Measurements from ENCODE around the gene CBX5. TPM values are rescaled to one million over a fixed set of nuclear protein-coding genes. Genes with fewer than 3 reads are reported as not detected.
A peak's percentile ranks its signal among the peaks of the same experiment; 100 is the strongest.
"Not testable (repeated sequence)": the region's sequence is repeated elsewhere in the genome, so short reads cannot be mapped to it uniquely, and the experiment has no call there.

Gene CBX5
- 41.5 and 49.4 TPM in 2 replicates for total RNA-seq

DNA sequence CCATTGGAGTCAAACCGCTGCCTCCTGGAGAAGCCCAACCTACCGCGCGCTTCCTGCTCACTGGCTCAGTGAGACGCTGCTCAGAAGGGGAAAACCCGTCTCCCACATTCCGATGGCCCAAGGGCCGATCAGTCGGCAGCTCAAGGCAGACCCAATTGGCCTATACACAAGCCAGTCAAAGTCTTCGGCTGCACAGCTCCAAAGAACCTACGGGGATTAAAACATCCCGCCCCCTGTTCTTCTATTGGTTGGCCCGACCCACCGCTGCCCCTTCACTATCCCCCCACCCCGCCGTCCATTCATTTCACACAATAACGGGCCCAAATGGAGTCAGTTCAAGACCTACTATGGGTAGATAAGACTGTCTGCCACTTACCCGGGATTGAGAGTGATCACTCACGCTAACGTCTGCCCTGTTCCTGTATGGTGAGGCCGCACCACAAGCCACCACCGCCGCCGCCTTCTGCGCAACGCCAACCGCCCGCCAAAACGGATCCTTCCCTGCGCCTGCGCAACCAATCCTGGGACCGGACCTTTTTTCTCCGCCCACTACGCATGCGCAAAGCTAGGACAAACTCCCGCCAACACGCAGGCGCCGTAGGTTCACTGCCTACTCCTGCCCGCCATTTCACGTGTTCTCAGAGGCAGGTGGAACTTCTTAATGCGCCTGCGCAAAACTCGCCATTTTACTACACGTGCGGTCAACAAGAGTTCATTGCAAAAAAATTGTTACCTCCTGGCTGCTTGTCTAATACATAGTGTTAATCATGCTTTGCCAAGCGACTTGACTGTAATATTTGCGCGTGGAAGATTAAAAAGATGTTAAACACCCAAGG lies at the start of gene CBX5:
Gene CBX5, minus strand, starts transcription at position 491 of the 836 bp plus-strand sequence. CDS start 22,472 bp downstream, outside the sequence.
- peak; percentile 98 for DNase-seq (ENCODE audit: extremely low read depth, low read depth, low spot score)

DNA sequence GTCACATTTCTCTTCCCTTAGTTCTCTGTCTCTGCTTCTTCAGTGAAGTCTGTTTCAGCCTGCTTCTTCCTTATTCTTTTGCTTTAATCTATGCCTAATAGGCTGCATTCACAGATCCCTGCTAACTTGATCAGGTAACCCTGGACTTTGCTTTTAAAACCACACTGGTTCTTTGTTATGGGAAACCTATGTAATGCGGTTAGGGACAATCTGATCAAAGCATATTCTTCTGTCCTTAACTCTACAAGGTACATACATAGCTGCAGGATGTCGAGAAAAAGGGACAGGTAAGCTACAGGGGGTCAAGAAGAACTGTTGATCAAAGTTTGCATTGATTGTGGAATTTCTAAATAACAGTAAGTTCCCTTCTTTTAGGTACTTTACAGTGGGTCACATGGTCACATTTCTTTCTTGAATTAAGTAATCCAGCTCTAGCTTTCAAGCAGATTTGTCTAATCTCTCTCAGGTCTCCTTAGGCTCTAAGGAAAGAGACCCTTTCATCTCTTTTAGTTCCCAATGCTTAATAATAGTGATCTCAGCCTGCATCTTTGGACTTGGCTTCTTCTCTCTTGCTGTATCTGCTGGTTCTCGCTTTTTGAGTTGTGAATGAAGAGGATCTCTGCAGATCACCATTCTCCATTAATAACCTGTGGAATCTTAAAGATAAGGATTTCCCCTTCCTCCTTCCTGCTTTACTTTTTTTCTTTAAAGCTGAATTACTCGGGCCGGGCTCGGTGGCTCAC lies 48.8 kb upstream of the CBX5 start:
- DNase-seq (ENCODE audit: extremely low read depth, low read depth, low spot score) = no peak

DNA sequence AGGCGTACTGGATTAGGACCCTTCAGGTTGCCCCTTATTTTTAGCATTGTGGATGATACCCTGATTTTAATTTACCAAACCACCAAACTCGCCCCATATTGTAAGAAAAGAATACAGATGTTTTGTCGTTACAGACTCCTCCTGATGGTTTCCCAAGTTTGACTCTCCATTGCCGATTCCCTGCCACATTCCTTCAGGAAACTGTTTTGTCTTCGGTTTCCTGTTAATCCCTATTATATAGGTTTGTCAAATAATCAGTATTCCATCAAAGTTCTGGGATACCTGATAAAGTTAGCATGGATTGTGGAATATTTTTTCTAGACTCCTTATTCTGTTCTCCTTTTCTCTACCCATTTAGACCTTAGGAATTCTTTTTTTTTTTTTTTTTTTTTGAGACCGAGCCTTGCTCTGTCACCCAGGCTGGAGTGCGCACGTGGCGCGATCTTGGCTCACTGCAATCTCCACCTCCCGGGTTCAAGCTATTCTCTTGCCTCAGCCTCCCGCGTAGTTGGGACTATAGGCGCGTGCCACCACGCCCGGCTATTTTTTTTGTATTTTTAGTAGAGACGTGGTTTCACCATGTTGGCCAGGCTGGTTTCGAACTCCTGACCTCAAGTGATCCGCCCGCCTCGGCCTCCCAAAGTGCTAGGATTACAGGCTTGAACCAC lies 45.7 kb upstream of the CBX5 start:
- DNase-seq (ENCODE audit: extremely low read depth, low read depth, low spot score) = not testable (repeated sequence)

DNA sequence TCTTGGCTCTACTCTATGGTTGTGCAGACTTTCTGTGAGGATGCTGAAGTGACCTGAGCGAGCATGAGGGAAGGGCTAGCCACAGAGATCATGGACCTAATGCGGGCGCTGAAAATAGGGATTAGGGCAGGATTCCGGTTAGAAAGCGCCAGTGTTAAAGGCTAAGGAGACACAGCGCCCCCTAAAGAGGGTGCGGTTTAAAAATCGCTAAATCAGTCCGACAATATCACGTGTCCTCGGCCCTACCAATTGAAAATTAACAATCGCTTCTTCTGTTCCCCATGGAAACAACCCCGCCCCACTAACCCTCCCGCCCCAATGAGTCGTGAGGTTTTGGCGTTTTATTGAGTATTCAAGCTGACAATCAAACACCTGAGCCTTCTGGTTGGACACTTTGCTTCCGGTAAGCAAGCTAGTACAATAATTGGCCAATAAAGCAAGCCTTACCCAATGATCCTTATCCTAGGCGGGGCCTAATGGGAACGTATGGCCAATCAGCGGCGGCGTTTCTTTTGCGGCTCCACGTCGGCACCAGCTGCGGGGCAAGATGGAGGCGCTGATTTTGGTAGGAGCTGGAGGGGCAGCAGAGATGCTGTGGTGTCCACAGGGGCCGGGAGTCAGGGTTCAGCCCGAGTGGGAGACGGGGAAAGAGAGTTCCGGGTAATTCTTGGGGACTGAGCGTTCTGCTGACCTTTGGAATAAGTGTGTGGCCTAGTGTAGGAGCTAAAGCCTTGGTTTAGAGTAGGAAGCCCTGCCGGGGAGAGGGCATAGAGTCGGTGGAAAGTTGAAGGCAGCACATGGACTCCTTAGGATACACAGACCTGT lies 44.9 kb upstream of the CBX5 start, which contains the start of gene COPZ1:
Gene COPZ1, plus strand, starts transcription at position 515 of the 825 bp plus-strand sequence. Its CDS starts 33 bp downstream, at position 548.
- DNase-seq (ENCODE audit: extremely low read depth, low read depth, low spot score) = peak; percentile 98

DNA sequence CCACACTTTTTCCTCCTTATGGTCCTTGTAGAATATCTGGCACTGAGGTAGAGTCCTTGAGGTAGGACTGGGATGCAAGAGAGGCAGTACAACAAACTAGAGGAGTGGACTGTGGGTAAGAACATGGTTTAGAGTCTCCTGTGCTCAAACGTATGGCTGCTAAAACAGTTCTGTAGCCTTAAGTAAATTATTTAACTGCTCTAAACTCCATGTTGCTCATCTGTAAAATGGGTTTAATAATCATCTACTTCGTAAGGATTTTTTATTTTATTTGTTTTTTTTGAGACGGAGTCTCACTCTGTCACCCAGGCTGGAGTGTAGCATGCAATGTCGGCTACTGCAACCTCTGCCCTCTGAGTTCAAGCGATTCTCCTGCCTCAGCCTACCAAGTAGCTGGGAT lies 41.4 kb upstream of the CBX5 start:
- no peak for DNase-seq (ENCODE audit: extremely low read depth, low read depth, low spot score)

DNA sequence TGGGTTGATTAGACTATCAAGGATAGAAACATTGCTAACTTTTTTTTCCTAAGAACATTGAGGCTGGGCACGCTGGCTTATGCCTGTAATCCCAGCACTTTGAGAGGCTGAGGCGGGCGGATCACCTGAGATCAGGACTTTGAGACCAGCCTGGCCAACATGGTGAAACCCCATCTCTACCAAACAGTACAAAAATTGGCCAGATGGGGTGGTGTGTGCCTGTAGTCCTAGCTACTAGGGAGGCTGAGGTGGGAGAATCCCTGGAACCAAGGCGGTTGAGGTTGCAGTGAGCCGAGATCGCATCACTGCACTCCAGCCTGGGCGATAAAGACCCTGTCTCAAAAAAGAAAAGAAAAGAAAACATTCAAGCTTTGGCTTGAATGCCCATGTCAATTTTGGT lies 32.4 kb upstream of the CBX5 start:
- not testable (repeated sequence) for DNase-seq (ENCODE audit: extremely low read depth, low read depth, low spot score)

DNA sequence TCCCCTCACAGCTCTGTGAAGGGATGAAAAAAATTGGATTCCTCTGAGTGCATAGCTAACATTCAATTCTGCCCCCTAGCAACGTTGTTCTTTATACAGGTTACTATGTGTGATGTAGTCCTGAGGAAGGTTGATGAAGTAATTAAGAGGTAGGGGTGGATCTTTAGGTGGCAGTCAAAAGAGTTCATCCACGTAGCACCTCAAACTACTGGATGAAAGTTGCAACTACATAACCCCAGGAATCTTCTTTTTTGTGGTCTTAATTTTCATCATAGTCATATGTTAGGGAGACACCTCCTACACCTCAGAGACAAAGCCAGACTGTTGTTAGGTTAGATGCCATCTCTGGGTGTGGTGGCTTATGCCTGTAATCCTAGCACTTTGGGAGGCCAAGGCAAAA lies 31.1 kb upstream of the CBX5 start:
- DNase-seq (ENCODE audit: extremely low read depth, low read depth, low spot score) = no peak

DNA sequence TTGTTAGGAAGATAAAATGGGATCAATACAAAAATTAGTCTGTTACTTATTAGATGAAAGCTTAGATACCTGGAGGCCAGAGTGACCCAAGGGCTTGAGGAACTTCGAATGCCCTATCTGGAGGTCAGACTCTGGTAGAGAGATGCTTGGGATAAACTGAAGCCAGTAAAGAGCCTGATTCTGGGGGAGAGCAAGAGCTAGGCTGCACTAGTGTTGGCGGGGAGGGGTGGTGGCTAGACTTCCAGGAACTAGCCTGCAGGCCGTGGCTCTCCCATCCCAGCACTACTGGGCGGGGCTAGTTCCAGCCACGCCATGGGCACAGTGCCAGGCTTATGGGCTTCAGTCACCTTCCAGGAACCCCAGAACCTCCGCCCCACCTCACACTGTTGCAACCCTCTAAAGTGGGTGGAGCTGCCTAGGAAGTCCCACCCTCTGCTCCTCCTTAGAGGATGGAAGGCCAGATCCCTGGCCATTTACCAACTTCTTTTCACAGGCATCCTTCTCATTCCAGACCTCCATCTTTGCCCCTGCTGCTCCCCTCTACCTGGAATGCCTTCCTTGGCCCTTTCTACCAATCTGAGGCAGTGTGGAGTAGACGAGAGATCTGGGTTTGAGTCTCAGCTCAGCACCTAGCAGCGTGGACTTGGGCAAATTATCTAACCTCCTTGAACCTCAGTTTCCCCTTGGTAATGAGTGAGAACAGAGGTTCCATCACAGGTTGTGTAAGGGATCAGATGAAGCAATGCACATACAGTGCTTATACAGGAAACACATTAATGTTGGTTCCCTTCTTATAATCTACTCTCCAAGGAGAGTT lies 27.2 kb upstream of the CBX5 start:
- no peak for DNase-seq (ENCODE audit: extremely low read depth, low read depth, low spot score)

DNA sequence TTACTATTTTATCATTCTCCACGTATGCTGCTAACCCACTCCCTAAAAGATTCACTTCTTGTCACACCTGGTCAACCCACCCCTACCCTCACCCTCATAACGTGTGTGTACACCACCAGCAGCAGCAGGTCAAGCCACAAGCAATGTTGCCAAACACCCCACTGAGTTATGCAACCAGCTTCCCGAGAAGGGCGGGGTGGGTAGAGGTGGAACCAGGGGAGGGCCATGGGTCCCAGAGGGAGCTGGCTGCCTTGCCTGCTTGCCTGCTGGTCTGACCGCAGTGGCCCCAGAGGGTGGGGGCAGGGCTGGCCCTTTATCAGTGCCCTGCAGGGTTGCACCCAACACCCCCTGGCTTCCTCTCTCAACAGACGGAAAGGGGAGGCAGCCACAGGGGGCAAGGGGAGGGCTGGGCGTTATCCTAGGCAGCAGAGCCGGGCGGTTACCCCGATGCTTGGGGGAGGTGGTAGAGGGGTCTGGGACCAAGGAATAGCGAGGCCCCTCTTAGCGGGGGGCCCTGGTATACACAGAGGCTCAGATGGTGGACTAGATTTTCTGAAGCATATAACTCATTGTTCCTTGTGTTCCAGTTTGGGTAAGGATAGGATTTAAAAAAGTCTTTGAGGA lies 24.4 kb upstream of the CBX5 start:
- no peak for DNase-seq (ENCODE audit: extremely low read depth, low read depth, low spot score)

DNA sequence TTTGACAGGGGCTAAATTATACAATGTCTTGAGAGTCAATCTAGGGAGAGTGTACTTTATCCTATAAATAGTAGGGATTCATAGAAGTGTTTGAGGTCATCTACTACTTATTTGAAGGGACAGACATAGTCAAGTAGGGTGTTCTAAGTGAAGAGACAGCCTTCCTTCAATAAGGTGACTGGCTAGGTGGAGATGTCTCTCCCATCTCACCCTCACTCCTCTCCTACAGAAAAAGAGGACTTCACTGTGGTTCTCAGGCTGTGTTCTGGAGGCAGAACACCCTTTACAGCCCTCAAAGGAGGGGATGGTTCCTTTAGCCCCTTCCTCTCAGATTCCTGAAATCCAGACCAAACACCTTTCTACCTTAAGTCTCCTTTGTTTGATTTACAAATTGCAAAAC lies 23.7 kb upstream of the CBX5 start:
- DNase-seq (ENCODE audit: extremely low read depth, low read depth, low spot score) = no peak

DNA sequence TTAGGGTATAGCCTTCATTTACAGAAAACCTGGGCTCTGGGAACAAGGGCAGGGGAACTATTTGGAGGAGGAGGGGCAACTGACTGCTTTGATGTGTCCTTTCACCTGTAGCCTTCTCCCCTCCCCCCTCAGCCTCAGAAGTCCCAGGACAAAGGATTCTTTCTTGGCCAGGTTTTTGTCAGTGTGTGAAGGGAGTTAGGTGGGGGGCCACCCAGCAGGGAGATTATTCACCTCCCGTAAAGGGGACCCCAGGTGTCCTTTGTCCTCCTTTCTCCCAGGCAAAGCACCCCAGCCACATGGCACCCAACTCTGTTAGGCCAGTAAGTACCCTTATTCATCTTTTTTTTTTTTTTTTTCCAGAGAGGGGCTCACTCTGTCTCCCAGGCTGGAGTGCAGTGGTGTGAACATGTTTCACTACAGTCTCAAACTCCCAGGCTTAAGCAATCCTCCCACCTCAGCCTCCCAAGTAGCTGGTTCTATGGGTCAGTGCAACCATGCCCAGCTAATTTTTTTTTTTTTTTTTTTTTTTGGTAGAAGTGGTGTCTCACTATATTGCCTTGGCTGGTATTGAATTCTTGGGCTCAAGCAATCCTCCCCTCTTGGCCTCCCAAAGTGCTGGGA lies 21.6 kb upstream of the CBX5 start:
- DNase-seq (ENCODE audit: extremely low read depth, low read depth, low spot score) = no peak

DNA sequence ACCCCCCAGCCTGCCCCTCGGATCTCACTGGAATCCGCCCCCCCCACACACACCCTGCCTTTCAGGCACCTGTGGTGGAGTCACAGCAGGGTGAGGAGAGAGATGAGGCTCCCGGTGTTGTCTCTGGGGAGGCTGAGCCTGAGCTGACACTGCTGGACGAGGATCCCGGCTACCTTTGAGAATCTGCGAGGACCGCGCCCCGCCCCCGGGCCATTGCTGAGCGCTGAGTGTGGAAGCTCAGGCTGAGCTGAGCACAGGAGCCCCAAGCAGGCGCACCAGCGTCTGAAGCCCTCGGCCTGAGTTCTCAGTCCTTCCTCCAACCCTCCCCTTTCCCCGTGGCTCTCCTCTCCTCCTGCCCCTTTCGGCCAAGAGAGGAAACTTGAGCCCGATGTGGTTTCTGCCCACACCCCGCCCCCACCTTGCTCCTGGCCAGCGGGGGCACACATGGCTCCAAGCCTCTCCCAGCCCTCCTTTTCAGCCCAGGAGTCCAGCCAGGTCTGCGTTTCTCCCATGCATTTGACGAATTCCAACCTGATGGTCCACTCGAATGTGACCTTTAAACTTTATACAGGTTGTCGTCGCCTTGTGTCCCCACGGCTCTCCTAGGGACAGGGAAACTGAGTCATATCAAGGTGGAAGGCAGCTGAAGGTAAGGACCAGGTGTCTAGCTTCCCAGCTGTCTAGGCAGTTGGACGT lies 21.0 kb upstream of the CBX5 start, which contains the start of gene NFE2:
Gene NFE2, minus strand, starts transcription at position 284 of the 696 bp plus-strand sequence. CDS start 5,767 bp downstream, outside the sequence.
- no peak for DNase-seq (ENCODE audit: extremely low read depth, low read depth, low spot score)

DNA sequence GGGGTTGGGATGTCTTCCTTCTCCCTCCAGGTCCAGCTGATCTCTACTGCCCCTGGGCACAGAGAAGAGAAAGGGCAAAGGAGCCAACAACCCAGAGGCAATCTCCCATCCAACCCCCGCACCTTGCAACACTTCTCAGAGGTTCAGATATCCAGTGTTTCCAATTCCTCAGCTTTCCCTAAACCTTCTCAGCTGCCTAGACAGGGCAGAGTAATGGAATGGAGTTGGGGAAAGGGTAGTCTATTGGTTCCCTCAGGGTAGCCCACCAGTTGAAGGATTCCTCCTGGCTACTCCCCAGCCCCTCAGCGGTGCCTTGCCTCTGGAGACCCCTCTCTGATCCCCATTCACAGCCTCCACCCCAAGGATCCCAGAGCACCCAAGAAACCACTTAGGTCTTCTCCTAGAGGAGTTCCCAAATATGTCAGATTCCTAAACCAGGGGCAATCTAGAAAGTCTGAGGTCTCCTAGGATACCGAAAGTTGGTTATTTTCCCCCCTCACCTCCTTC lies 20.4 kb upstream of the CBX5 start:
- DNase-seq (ENCODE audit: extremely low read depth, low read depth, low spot score) = no peak

DNA sequence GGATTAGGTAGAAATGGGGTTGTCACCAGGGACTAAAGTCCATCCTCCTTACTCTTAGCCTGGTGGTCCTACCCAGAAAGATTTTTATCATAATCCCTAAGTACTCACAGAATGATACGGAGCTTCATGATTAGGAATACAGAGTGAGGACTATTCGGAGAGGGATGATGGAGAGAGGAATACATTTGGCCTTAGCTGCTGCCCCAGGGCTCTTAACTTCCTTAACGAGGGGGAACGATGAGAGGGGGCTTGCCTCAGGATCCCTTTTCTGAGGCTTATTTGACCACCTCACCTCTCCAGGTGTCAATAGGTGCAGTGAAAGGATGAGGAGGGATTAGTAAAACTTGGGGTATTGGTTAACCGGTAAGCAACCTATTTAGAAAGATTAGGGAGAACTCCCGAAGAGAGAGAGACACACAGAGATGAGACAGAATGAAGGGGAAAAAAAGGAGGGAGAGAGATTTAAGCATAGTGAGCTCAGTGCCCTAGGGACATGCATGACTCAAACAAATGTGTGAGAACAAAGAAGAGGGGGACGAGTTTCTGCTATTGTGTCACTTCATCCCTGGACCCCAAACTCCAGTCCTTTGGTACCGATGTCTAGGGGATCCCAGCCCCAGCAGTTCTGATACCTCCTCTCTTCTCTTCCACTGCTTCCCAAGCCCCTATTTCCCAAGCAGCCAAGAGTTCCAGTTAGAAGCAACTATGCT lies 19.7 kb upstream of the CBX5 start:
- no peak for DNase-seq (ENCODE audit: extremely low read depth, low read depth, low spot score)

DNA sequence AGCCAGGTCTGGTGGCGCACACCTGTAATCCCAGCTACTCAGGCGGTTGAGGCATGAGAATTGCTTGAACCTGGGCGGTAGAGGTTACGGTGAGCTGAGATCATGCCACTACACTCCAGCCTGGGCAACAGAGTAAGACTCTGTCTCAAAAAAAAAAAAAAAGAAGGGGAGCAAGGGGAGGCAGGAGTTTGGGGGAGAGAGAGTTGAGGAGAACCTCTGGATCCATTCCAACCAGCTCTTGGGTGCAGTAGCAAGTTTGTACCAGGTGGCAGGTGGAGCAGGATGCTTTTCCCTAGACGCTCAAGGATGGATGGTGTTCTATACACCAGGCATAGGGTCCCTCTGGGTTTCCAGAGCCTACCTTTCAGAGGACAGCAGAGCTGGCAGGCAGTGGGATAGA lies 19.0 kb upstream of the CBX5 start:
- no peak for DNase-seq (ENCODE audit: extremely low read depth, low read depth, low spot score)

DNA sequence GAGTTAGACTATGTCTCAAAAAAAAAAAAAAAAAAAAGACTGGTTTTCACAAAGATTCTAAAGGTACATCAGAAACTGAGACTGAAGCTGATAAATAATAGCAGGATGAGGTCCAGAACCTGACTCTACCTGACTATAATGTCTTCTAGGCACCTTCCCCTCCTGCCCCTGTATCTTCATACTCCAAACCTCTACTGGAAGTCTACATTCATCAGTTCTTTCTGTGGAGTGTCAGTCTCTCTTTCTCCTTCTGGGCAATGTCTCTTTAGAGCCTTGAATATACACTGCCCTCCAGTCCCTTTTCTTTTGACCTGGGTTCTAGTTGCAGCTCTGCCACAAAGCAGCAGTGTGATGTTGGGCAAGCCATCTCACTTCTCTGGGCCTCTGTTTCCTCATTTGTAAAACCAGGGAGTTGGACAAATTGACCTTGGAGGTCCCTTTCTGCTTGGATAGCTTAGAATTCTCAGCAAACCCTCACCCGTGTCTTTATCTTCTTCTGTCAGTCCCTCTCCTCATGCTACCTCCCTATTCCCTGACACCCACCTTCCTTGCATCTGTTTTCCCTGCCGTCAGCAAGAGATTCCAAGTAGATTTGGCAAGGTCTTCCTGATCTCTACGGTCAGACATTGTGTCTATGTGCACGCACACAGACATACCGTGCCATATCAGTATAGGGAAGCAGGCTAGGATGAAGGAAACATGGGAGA lies 16.6 kb upstream of the CBX5 start:
- no peak for DNase-seq (ENCODE audit: extremely low read depth, low read depth, low spot score)
